Neural cell (in vitro differentiated cells): ENCODE measurements around the gene SACS. TPM values are rescaled to one million over a fixed set of nuclear protein-coding genes. Genes with fewer than 3 reads are reported as not detected.

Experiments
- H2AFZ ChIP-seq: fragments of 200-600, 300-800 bp; sonication (generic), shearing (Covaris generic); 2 replicates; pipeline ENCODE4 v1.6.0; 2014; ENCODE audit warnings: low read depth, mild to moderate bottlenecking, antibody characterized with exemption, low read length, moderate library complexity
- H3F3A ChIP-seq: fragments of 200-600 bp; shearing (Covaris generic); 2 replicates; pipeline ENCODE4 v1.6.1; 2016; ENCODE audit warnings: mild to moderate bottlenecking, moderate library complexity, mixed read lengths, antibody characterized with exemption, low read length; ENCODE audit not compliant: insufficient read depth, poor library complexity, severe bottlenecking
- H3K27ac ChIP-seq: fragments of 200-600, 300-800 bp; sonication (generic), shearing (Covaris generic); 2 replicates; pipeline ENCODE4 v1.5.1; 2014; ENCODE audit warnings: mild to moderate bottlenecking, low read length, moderate library complexity
- H3K27me3 ChIP-seq: fragments of 300-800, 200-600 bp; sonication (generic), shearing (Covaris generic); 2 replicates; pipeline ENCODE4 v1.6.0; 2014; ENCODE audit warnings: mild to moderate bottlenecking, low read depth, low read length, moderate library complexity; ENCODE audit not compliant: insufficient read depth
- H3K36me3 ChIP-seq: fragments of 300-800, 200-600 bp; sonication (generic), shearing (Covaris generic); 2 replicates; pipeline ENCODE4 v1.5.1; 2014; ENCODE audit warnings: mild to moderate bottlenecking, antibody characterized with exemption, low read length, moderate library complexity; ENCODE audit not compliant: insufficient read depth
- H3K4me2 ChIP-seq: fragments of 300-800, 200-600 bp; sonication (generic), shearing (Covaris generic); 2 replicates; pipeline ENCODE4 v1.6.0; 2014; ENCODE audit warnings: mild to moderate bottlenecking, low read length
- H3K4me3 ChIP-seq: fragments of 300-800, 200-600 bp; sonication (generic), shearing (Covaris generic); 2 replicates; pipeline ENCODE4 v1.5.1; 2014; ENCODE audit warnings: mild to moderate bottlenecking, low read length, moderate library complexity
- H3K79me2 ChIP-seq: fragments of 200-600 bp; shearing (Covaris generic); replicated peaks from 2 replicates; pipeline ENCODE4 v1.6.0; 2014; ENCODE audit warnings: mild to moderate bottlenecking, low read length, moderate library complexity; ENCODE audit not compliant: insufficient read depth
- H3K9ac ChIP-seq: fragments of 300-800, 200-600 bp; sonication (generic), shearing (Covaris generic); 2 replicates; pipeline ENCODE4 v1.6.1; 2016; ENCODE audit warnings: mild to moderate bottlenecking, low read length, mixed read lengths
- H3K9me2 ChIP-seq: fragments of 200-600 bp; shearing (Covaris generic); 2 replicates; pipeline ENCODE4 v1.6.1; 2016; ENCODE audit warnings: mild to moderate bottlenecking, low read length, mixed read lengths; ENCODE audit not compliant: insufficient read depth
- H3K9me3 ChIP-seq: fragments of 200-600, 300-800 bp; sonication (generic), shearing (Covaris generic); 2 replicates; pipeline ENCODE4 v1.6.1; 2016; ENCODE audit warnings: mild to moderate bottlenecking, mixed run types, low read length, moderate library complexity, mixed read lengths
- H4K20me1 ChIP-seq: fragments of 200-600 bp; shearing (Covaris generic); 2 replicates; pipeline ENCODE4 v1.6.1; 2016; ENCODE audit warnings: mild to moderate bottlenecking, mixed run types; ENCODE audit not compliant: insufficient read depth
- EP300 ChIP-seq: fragments of 450-650 bp; conservative IDR thresholded peaks from 2 replicates; pipeline ENCODE4 v1.6.1; 2014; ENCODE audit warnings: antibody characterized with exemption, mild to moderate bottlenecking, moderate library complexity; ENCODE audit not compliant: poor library complexity, severe bottlenecking
- EZH2 ChIP-seq: fragments of 200-600, 300-800 bp; shearing (Covaris generic), sonication (generic); IDR thresholded peaks from 2 replicates; pipeline ENCODE4 v1.6.1; 2014; ENCODE audit warnings: antibody characterized with exemption, low read length, borderline replicate concordance, mild to moderate bottlenecking; ENCODE audit not compliant: insufficient read depth, poor library complexity, severe bottlenecking
- MXI1 ChIP-seq: fragments of 450-650 bp; conservative IDR thresholded peaks from 2 replicates; pipeline ENCODE4 v1.6.1; 2014; ENCODE audit warnings: antibody characterized with exemption, mild to moderate bottlenecking; ENCODE audit not compliant: poor library complexity, severe bottlenecking
- POLR2AphosphoS5 ChIP-seq: IDR thresholded peaks from 2 replicates; pipeline ENCODE4 v1.6.1; 2012
- RAD21 ChIP-seq: fragments of 450-650 bp; conservative IDR thresholded peaks from 2 replicates; pipeline ENCODE4 v1.6.1; 2014; ENCODE audit warnings: antibody characterized with exemption, mild to moderate bottlenecking, moderate library complexity
- SMC3 ChIP-seq: fragments of 450-650 bp; conservative IDR thresholded peaks from 2 replicates; pipeline ENCODE4 v1.6.1; 2014; ENCODE audit warnings: antibody characterized with exemption, mild to moderate bottlenecking, moderate library complexity; ENCODE audit not compliant: poor library complexity
- TAF1 ChIP-seq: IDR thresholded peaks from 2 replicates; pipeline ENCODE4 v1.6.1; 2012; ENCODE audit warnings: low read depth
- polyA plus RNA-seq: library from polyadenylated mRNA; depleted of rRNA; stranded (reverse); fragments of >200 nt; gene quantifications from 2 replicates; pipeline ENCODE4 v1.2.3, GENCODE V29; 2014
- TF ChIP-seq, protein P1 (sequence below): IDR thresholded peaks from 2 replicates; pipeline ENCODE4 v1.6.1; 2012; ENCODE audit warnings: borderline replicate concordance
- TF ChIP-seq, protein P2 (sequence below): fragments of 450-650 bp; IDR thresholded peaks from 2 replicates; pipeline ENCODE4 v1.5.1; 2014; ENCODE audit warnings: antibody characterized with exemption, mild to moderate bottlenecking, moderate library complexity; ENCODE audit not compliant: poor library complexity, severe bottlenecking

SACS gene
- polyA plus RNA-seq, 1 donor from 2014 or later: 24.1 TPM

GRCh38 chr13:23380534-23380933 lies 53.0 kb downstream of the SACS start:
- no peaks in the 10 kb centered on the region for H3K36me3 ChIP-seq
- no peak overlapping the region for H3K4me3 ChIP-seq
- no peak overlapping the region for H3K9ac ChIP-seq
- peaks cover 5% of the 10 kb centered on the region for H3K79me2 ChIP-seq
- no peak overlapping the region for H3K4me2 ChIP-seq
- no peaks in the 10 kb centered on the region for H3K9me2 ChIP-seq
- H3K9me3 ChIP-seq: no peaks in the 10 kb centered on the region
- no peaks in the 10 kb centered on the region for H3K27me3 ChIP-seq
- no peaks in the 10 kb centered on the region for H3F3A ChIP-seq
- no peaks in the 10 kb centered on the region for H4K20me1 ChIP-seq
- no peak overlapping the region for H3K27ac ChIP-seq
- TF ChIP-seq, protein P1, sequence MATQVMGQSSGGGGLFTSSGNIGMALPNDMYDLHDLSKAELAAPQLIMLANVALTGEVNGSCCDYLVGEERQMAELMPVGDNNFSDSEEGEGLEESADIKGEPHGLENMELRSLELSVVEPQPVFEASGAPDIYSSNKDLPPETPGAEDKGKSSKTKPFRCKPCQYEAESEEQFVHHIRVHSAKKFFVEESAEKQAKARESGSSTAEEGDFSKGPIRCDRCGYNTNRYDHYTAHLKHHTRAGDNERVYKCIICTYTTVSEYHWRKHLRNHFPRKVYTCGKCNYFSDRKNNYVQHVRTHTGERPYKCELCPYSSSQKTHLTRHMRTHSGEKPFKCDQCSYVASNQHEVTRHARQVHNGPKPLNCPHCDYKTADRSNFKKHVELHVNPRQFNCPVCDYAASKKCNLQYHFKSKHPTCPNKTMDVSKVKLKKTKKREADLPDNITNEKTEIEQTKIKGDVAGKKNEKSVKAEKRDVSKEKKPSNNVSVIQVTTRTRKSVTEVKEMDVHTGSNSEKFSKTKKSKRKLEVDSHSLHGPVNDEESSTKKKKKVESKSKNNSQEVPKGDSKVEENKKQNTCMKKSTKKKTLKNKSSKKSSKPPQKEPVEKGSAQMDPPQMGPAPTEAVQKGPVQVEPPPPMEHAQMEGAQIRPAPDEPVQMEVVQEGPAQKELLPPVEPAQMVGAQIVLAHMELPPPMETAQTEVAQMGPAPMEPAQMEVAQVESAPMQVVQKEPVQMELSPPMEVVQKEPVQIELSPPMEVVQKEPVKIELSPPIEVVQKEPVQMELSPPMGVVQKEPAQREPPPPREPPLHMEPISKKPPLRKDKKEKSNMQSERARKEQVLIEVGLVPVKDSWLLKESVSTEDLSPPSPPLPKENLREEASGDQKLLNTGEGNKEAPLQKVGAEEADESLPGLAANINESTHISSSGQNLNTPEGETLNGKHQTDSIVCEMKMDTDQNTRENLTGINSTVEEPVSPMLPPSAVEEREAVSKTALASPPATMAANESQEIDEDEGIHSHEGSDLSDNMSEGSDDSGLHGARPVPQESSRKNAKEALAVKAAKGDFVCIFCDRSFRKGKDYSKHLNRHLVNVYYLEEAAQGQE: no peak
- TF ChIP-seq EZH2: no peak
- no peak for TF ChIP-seq POLR2AphosphoS5
- no peak for TF ChIP-seq EP300
- TF ChIP-seq SMC3: no peak
- no peak for TF ChIP-seq MXI1
- TF ChIP-seq, protein P2, sequence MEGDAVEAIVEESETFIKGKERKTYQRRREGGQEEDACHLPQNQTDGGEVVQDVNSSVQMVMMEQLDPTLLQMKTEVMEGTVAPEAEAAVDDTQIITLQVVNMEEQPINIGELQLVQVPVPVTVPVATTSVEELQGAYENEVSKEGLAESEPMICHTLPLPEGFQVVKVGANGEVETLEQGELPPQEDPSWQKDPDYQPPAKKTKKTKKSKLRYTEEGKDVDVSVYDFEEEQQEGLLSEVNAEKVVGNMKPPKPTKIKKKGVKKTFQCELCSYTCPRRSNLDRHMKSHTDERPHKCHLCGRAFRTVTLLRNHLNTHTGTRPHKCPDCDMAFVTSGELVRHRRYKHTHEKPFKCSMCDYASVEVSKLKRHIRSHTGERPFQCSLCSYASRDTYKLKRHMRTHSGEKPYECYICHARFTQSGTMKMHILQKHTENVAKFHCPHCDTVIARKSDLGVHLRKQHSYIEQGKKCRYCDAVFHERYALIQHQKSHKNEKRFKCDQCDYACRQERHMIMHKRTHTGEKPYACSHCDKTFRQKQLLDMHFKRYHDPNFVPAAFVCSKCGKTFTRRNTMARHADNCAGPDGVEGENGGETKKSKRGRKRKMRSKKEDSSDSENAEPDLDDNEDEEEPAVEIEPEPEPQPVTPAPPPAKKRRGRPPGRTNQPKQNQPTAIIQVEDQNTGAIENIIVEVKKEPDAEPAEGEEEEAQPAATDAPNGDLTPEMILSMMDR: no peak
- TF ChIP-seq RAD21: no peak
- TF ChIP-seq TAF1: no peak
- no peak overlapping the region for H2AFZ ChIP-seq

DNA sequence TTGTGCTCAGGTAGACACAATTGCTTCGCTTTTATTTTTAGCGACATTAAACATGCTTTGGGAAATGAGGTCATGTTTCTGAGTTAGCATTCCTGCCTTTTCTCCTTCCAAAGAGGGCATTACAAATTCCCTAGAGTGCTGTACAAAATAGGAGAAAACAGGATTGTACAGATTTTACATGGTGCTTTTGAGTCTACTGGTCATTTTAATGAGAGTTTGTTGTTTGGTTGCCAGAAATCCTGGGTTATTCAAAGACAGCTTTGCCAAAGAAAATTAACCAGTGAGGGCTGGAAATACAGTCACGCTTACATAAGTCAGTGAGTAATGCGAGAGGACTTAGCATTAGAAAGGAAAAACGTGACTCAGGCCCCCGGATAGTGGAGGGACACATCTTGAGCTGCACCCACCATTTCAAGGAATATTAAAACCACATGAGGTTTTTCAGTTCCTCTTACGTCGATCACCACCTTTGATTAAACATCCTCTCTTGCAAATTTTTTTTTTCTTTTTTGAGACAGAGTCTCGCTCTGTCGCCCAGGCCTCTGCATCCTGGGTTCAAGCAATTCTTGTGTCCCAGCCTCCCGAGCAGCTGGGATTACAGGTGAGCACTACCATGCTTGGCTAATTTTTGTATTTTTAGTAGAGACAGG lies 55.4 kb downstream of the SACS start:
- no peak overlapping the region for H3K4me3 ChIP-seq
- H3K27ac ChIP-seq: no peak overlapping the region
- no peaks in the 10 kb centered on the region for H3K9me2 ChIP-seq
- peaks cover 3% of the 10 kb centered on the region for H4K20me1 ChIP-seq
- no peaks in the 10 kb centered on the region for H3K36me3 ChIP-seq
- no peak for TF ChIP-seq SMC3
- TF ChIP-seq TAF1: no peak
- TF ChIP-seq, protein P1: no peak
- TF ChIP-seq MXI1: no peak
- TF ChIP-seq, protein P2: no peak
- TF ChIP-seq POLR2AphosphoS5: no peak
- no peak for TF ChIP-seq EZH2
- TF ChIP-seq RAD21: no peak
- no peak for TF ChIP-seq EP300
- H3F3A ChIP-seq: no peaks in the 10 kb centered on the region
- H3K79me2 ChIP-seq: peaks cover 5% of the 10 kb centered on the region
- no peak overlapping the region for H3K9ac ChIP-seq
- H3K4me2 ChIP-seq: no peak overlapping the region
- H3K9me3 ChIP-seq: no peaks in the 10 kb centered on the region
- no peak overlapping the region for H2AFZ ChIP-seq
- H3K27me3 ChIP-seq: no peaks in the 10 kb centered on the region
